ENCODE measurements around the gene SAMMSON. TPM values are rescaled to one million over a fixed set of nuclear protein-coding genes. Genes with fewer than 3 reads are reported as not detected.
A peak's percentile ranks its signal among the peaks of the same experiment; 100 is the strongest.

The SAMMSON gene
- total RNA-seq = not detected
- long read RNA-seq = 0 reads

- ATAC-seq = peak in 1 of 2 donors; percentile 58
- peak; percentile 23 for DNase-seq
- intact Hi-C loops (cut with DNase I) = no loop called here
Measured at GRCh38 chr3:69999140-70000027, at the start of gene SAMMSON. SAMMSON (plus strand) TSS chr3:69999733.

GRCh38 chr3:69951616-69952015 is 47.9 kb upstream of the SAMMSON start:
- ATAC-seq = no peak
- intact Hi-C loops (cut with DNase I) = no loop called here

GRCh38 chr3:69959581-69959980 is 40.0 kb upstream of the SAMMSON start:
- DNase-seq (no peak), ATAC-seq (no peak)
- intact Hi-C loops (cut with DNase I) = no loop called here

More at GRCh38 chr3:69951616-69952015, 47.9 kb upstream of the SAMMSON start:
- DNase-seq = no peak

- intact Hi-C loops (cut with DNase I) = no loop called here
- no peak for ATAC-seq
- DNase-seq = no peak
Measured at GRCh38 chr3:69961706-69962439, 37.7 kb upstream of the SAMMSON start.

GRCh38 chr3:69963643-69964042 is 35.9 kb upstream of the SAMMSON start:
- ATAC-seq (no peak), DNase-seq (no peak)
- intact Hi-C loops (cut with DNase I) = no loop called here

- no peak for DNase-seq
- intact Hi-C loops (cut with DNase I) = no loop called here
- ATAC-seq = no peak
Measured at GRCh38 chr3:69967156-69967555, 32.4 kb upstream of the SAMMSON start.

- no peak for DNase-seq
- no peak for ATAC-seq
- intact Hi-C loops (cut with DNase I) = no loop called here
Measured at GRCh38 chr3:69970827-69971226, 28.7 kb upstream of the SAMMSON start.

GRCh38 chr3:69972672-69973071 is 26.9 kb upstream of the SAMMSON start:
- DNase-seq = no peak
- intact Hi-C loops (cut with DNase I) = no loop called here
- ATAC-seq = no peak

- DNase-seq (no peak), ATAC-seq (no peak)
- intact Hi-C loops (cut with DNase I) = no loop called here
Measured at GRCh38 chr3:69976021-69976420, 23.5 kb upstream of the SAMMSON start.

- intact Hi-C loops (cut with DNase I) = no loop called here
- DNase-seq (no peak), ATAC-seq (no peak)
Measured at GRCh38 chr3:69983546-69984265, 15.8 kb upstream of the SAMMSON start.

- DNase-seq = no peak
- no peak for ATAC-seq
- intact Hi-C loops (cut with DNase I) = no loop called here
Measured at GRCh38 chr3:69985266-69985665, 14.3 kb upstream of the SAMMSON start.

- no peak for ATAC-seq
- intact Hi-C loops (cut with DNase I) = no loop called here
Measured at GRCh38 chr3:69986419-69986818, 13.1 kb upstream of the SAMMSON start.

GRCh38 chr3:69987833-69988232 is 11.7 kb upstream of the SAMMSON start:
- DNase-seq (no peak), ATAC-seq (no peak)
- intact Hi-C loops (cut with DNase I) = no loop called here

More at GRCh38 chr3:69986419-69986818, 13.1 kb upstream of the SAMMSON start:
- DNase-seq = no peak

- ATAC-seq = no peak
- intact Hi-C loops (cut with DNase I) = no loop called here
- no peak for DNase-seq
Measured at GRCh38 chr3:69993757-69994156, 5.8 kb upstream of the SAMMSON start.

GRCh38 chr3:69994919-69995318 is 4.6 kb upstream of the SAMMSON start:
- DNase-seq (no peak), ATAC-seq (no peak)
- intact Hi-C loops (cut with DNase I) = no loop called here

- DNase-seq = no peak
- ATAC-seq = no peak
- intact Hi-C loops (cut with DNase I) = no loop called here
Measured at GRCh38 chr3:69997631-69998307, 1.8 kb upstream of the SAMMSON start.

GRCh38 chr3:69998759-69999139 is 784 bp upstream of the SAMMSON start:
- intact Hi-C loops (cut with DNase I) = no loop called here
- ATAC-seq (no peak), DNase-seq (no peak)

- ATAC-seq (no peak), DNase-seq (no peak)
- intact Hi-C loops (cut with DNase I) = no loop called here
Measured at GRCh38 chr3:70000028-70000410, 486 bp downstream of the SAMMSON start.

GRCh38 chr3:70000563-70001081 is 1.1 kb downstream of the SAMMSON start:
- intact Hi-C loops (cut with DNase I) = no loop called here
- ATAC-seq = no peak
- DNase-seq = no peak

Data from left cardiac atrium (tissue), 4 donors.